HepG2 (cell line): ENCODE measurements around the gene MEDAG. TPM values are rescaled to one million over a fixed set of nuclear protein-coding genes. Genes with fewer than 3 reads are reported as not detected.

Source experiments
- ADNP ChIP-seq: sonication (generic); formaldehyde crosslinking; IDR thresholded peaks from 2 replicates; pipeline ENCODE4 v1.4.0; 2020; ENCODE audit warnings: missing genetic modification reagents
- AKNA ChIP-seq: sonication (generic); formaldehyde crosslinking; IDR thresholded peaks from 2 replicates; pipeline ENCODE4 v1.4.0; 2020; ENCODE audit warnings: missing genetic modification reagents, borderline replicate concordance
- BORCS8-MEF2B ChIP-seq: sonication (generic); formaldehyde crosslinking; IDR thresholded peaks from 2 replicates; pipeline ENCODE4 v1.8.0; 2022; ENCODE audit warnings: mild to moderate bottlenecking, missing genetic modification reagents
- CC2D1A ChIP-seq: sonication (generic); formaldehyde crosslinking; IDR thresholded peaks from 2 replicates; pipeline ENCODE4 v1.8.1; 2023; ENCODE audit warnings: mild to moderate bottlenecking, missing genetic modification reagents
- DNMT1 ChIP-seq: sonication (generic); formaldehyde crosslinking; IDR thresholded peaks from 2 replicates; pipeline ENCODE4 v1.5.1; 2020; ENCODE audit warnings: mild to moderate bottlenecking, missing genetic modification reagents
- ETV6 ChIP-seq: sonication (generic); formaldehyde crosslinking; conservative IDR thresholded peaks from 2 replicates; pipeline ENCODE4 v1.4.0; 2020; ENCODE audit warnings: missing genetic modification reagents
- HNF4A ChIP-seq: sonication (generic); formaldehyde crosslinking; IDR thresholded peaks from 2 replicates; pipeline ENCODE4 v1.4.0; 2020; ENCODE audit warnings: missing genetic modification reagents
- HNRNPH1 ChIP-seq: fragments of 200-400 bp; formaldehyde crosslinking; optimal IDR thresholded peaks from 2 replicates; pipeline ENCODE3; 2017; ENCODE audit warnings: mild to moderate bottlenecking, low read depth, low read length
- ISX ChIP-seq: sonication (generic); formaldehyde crosslinking; conservative IDR thresholded peaks from 2 replicates; pipeline ENCODE4 v1.5.0; 2020; ENCODE audit warnings: missing genetic modification reagents
- MXD1 ChIP-seq: sonication (generic); formaldehyde crosslinking; IDR thresholded peaks from 2 replicates; pipeline ENCODE4 v1.4.0; 2020; ENCODE audit warnings: mild to moderate bottlenecking, missing genetic modification reagents
- NR2F2 ChIP-seq: IDR thresholded peaks from 2 replicates; pipeline ENCODE4 v1.6.1; 2012; ENCODE audit warnings: low read depth, inconsistent platforms, borderline replicate concordance
- NR3C1 ChIP-seq: sonication (generic); formaldehyde crosslinking; IDR thresholded peaks from 2 replicates; pipeline ENCODE4 v1.4.0; 2020; ENCODE audit warnings: missing genetic modification reagents
- RNF219 ChIP-seq: sonication (generic); formaldehyde crosslinking; IDR thresholded peaks from 2 replicates; pipeline ENCODE4 v1.5.0; 2020; ENCODE audit warnings: mild to moderate bottlenecking, missing genetic modification reagents
- SMAD9 ChIP-seq: sonication (generic); formaldehyde crosslinking; IDR thresholded peaks from 2 replicates; pipeline ENCODE4 v1.5.1; 2020; ENCODE audit warnings: mild to moderate bottlenecking, missing genetic modification reagents
- TEAD2 ChIP-seq: sonication (generic); formaldehyde crosslinking; IDR thresholded peaks from 2 replicates; pipeline ENCODE4 v1.9.0; 2021; ENCODE audit warnings: missing genetic modification reagents
- ZMYM2 ChIP-seq: sonication (generic); formaldehyde crosslinking; IDR thresholded peaks from 2 replicates; pipeline ENCODE4 v1.8.0; 2022; ENCODE audit warnings: mild to moderate bottlenecking, missing genetic modification reagents
- ZNF20 ChIP-seq: sonication (generic); formaldehyde crosslinking; IDR thresholded peaks from 2 replicates; pipeline ENCODE4 v1.4.0; 2020; ENCODE audit warnings: mild to moderate bottlenecking, moderate library complexity, missing genetic modification reagents
- ZNF484 ChIP-seq: sonication (generic); formaldehyde crosslinking; IDR thresholded peaks from 2 replicates; pipeline ENCODE4 v1.5.1; 2020; ENCODE audit warnings: mild to moderate bottlenecking, low read depth, missing genetic modification reagents, borderline replicate concordance
- ZNF501 ChIP-seq: sonication (generic); formaldehyde crosslinking; IDR thresholded peaks from 2 replicates; pipeline ENCODE4 v1.5.1; 2020; ENCODE audit warnings: mild to moderate bottlenecking, moderate library complexity, missing genetic modification reagents
- ZNF713 ChIP-seq: sonication (generic); formaldehyde crosslinking; IDR thresholded peaks from 2 replicates; pipeline ENCODE4 v1.4.0; 2020; ENCODE audit warnings: mild to moderate bottlenecking, missing genetic modification reagents
- ZNF792 ChIP-seq: IDR thresholded peaks from 2 replicates; pipeline ENCODE4 v1.6.1; 2016
- polyA plus RNA-seq, 8 experiments: library from polyadenylated mRNA; depleted of rRNA in 3 of 8; stranded (reverse) in 7 of 8; unstranded in 1 of 8; fragments of >200 nt; fragmentation: Illumina TruSeq in 4 of 8; extraction: Trizol in 4 of 8; gene quantifications; 2 replicates each; pipeline versions ENCODE4 v1.2.1 to v1.2.3, GENCODE V29; 2011 to 2016; ENCODE audit warnings: low read depth in 4 of 8, missing spikeins in 1 of 8, mixed read lengths in 1 of 8; ENCODE audit not compliant: insufficient read depth in 1 of 8
- total RNA-seq, 5 experiments: library from RNA; depleted of rRNA; stranded (reverse); fragments of >200 nt; fragmentation: Illumina TruSeq; extraction: Trizol; gene quantifications; 2 replicates each; pipeline ENCODE4 v1.2.3, GENCODE V29; 2016; ENCODE audit warnings: low read depth in 1 of 5
- TF ChIP-seq, protein P1 (sequence below): sonication (generic); formaldehyde crosslinking; IDR thresholded peaks from 2 replicates; pipeline ENCODE4 v1.4.0; 2020; ENCODE audit warnings: missing genetic modification reagents

MEDAG gene
- total and polyA plus RNA-seq, 2 of the 13 experiments (the other 11 are each of a cell fraction or from before 2014, with no cell fraction given): not detected

DNA sequence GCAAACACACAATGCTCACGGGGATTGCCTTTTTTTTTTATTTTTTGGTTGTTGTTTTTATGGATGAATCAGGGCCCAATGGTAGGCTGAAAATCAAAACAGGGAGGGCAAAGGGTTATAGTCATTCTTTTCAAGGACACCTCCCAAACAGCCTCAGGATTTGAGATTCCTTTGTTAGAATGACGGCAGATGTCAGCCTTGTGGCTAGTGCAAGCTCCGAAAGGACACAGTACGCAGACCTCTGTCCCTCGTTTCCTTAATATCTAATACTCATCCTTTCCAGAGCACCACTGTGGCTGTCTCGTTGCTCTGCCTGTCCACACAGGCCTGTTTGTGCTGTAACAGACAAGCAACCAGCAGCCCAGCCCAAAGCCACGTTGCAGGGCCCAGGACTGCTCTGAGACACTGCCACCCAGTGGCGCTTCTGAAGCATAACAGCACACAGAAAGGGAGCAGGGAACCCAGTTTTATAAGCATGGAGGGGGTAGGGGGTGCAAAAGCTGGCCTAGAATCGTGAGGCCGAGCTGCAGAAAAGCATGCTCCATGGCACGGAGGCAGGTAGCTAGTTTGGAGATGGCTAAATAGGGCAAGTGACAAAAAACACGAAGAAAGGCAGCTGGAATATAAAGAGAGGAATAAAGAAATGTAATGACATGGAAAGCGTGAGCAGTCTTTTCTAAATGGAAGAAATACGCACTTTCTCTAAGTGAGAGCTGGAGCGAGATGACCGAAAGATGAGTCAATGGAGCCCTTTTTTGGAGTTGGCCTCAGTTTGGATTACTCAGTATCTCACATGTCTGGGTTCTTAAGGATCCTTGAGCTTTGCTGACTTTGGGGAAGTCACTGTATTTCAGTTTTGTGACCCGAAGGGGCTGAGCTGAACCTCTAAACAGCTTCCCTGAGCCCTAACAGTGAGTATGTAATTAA, 40.7 kb upstream of the MEDAG start (continued):
- TF ChIP-seq, protein P1, sequence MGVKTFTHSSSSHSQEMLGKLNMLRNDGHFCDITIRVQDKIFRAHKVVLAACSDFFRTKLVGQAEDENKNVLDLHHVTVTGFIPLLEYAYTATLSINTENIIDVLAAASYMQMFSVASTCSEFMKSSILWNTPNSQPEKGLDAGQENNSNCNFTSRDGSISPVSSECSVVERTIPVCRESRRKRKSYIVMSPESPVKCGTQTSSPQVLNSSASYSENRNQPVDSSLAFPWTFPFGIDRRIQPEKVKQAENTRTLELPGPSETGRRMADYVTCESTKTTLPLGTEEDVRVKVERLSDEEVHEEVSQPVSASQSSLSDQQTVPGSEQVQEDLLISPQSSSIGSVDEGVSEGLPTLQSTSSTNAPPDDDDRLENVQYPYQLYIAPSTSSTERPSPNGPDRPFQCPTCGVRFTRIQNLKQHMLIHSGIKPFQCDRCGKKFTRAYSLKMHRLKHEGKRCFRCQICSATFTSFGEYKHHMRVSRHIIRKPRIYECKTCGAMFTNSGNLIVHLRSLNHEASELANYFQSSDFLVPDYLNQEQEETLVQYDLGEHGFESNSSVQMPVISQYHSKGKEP (CRISPR knock-in tag): no peak
- TF ChIP-seq ZNF20 (CRISPR knock-in tag) (no peak), TEAD2 (no peak), DNMT1 (no peak), AKNA (CRISPR knock-in tag) (no peak), RNF219 (CRISPR knock-in tag) (no peak), ETV6 (CRISPR knock-in tag) (no peak), ISX (CRISPR knock-in tag) (no peak), ZNF713 (CRISPR knock-in tag) (no peak), CC2D1A (no peak), SMAD9 (CRISPR knock-in tag) (no peak), ZNF792 (CRISPR knock-in tag) (no peak), MXD1 (CRISPR knock-in tag) (no peak), ZNF484 (no peak), ZMYM2 (CRISPR knock-in tag) (no peak), BORCS8-MEF2B (CRISPR knock-in tag) (0 out of 2 replicates have a peak, but pooled peaks have one; percentile 30), ZNF501 (peak; percentile 65; the same call in 1 of the 2 replicates), NR3C1 (CRISPR knock-in tag) (no peak), ADNP (CRISPR knock-in tag) (no peak), NR2F2 (no peak), HNF4A (CRISPR knock-in tag) (peak; percentile 34; the same call in 1 of the 2 replicates), HNRNPH1 (no peak)
